AG09319 (cell line): ENCODE results near the gene LIN7B.

ENCODE experiments used
- DNase-seq: peaks from one replicate; pipeline ENCODE4 v3.0.0-alpha.2; 2010; ENCODE audit warnings: low read depth; ENCODE audit errors: extremely low read depth
- CTCF ChIP-seq: IDR thresholded peaks from 2 replicates; pipeline ENCODE4 v1.5.1; 2011; ENCODE audit warnings: low read depth, mild to moderate bottlenecking, inconsistent platforms, low read length, moderate library complexity

LIN7B gene

GRCh38 chr19:49129238-49129583 is 15.0 kb downstream of the LIN7B start:
- TF ChIP-seq CTCF = no peak
- DNase-seq = no peak

- no peak for TF ChIP-seq CTCF
- DNase-seq = no peak
These were observed 16.2 kb downstream of the LIN7B start for GRCh38 chr19:49130325-49130724.

DNA sequence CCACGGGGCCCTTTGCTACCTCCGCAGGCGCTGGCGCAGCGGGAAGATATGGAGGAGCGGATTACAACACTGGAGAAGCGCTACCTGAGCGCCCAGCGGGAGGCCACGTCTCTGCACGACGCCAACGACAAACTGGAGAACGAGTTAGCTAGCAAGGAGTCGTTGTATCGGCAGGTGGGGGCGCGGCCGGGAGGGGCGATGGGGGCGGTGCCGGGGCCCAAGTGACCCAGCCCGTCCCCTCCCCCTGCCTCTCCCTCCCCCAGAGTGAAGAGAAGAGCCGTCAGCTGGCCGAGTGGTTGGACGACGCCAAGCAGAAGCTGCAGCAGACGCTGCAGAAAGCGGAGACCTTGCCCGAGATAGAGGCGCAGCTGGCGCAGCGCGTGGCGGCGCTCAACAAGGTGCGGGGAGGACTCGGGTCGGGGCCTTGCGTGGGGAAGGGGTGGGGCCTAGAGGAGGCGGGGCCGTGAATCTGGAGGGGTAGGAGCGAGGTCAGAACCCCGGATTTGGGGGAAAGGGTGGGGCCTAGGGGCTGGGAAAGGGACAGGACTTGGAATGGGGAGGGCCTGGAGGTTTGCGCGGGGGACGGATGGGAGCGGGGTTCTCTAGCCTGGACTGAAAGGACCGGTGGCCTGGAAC is 18.9 kb downstream of the LIN7B start:
- TF ChIP-seq CTCF = no peak

DNA sequence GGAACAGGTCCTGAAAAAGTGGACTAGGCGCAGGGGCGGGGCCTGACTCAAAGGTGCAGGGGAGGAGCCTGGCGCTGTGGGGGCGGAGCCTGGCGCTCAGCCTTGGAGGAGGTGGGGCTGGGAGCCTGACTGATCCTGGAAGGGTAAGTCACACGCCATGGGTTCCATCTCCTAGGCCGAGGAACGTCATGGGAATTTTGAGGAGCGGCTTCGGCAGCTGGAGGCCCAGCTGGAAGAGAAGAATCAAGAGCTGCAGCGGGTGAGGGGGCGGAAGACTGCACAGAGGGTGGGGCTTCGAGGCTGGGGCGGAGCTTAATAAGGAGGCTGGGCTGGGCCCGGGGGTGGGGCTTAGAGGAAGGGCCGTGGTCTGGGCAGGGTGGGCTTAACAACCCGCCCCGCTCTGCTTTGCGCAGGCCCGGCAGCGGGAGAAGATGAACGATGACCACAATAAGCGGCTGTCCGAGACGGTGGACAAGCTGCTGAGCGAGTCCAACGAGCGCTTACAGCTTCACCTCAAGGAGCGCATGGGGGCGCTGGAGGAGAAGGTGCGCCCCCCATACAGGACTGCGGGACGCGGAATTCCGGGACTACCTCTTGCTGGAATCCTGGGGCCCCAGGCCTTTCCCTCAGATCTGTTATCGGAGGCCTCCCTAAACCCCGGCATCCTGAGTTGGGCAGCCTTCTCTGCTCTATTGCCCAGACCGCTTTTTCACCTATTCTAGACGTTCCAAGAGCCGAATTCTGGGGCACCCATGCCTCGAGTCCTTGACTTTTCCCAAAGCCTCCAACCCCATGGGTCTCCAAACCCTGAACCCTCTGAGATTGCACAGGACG is 19.7 kb downstream of the LIN7B start:
- TF ChIP-seq CTCF = no peak; the same call in 1 of the 2 replicates
- no peak for DNase-seq

More for the DNA sequence above, 18.9 kb downstream of the LIN7B start:
- no peak for DNase-seq

- TF ChIP-seq CTCF = no peak
- DNase-seq = no peak
These were observed 21.5 kb downstream of the LIN7B start for GRCh38 chr19:49135686-49136085.

DNA sequence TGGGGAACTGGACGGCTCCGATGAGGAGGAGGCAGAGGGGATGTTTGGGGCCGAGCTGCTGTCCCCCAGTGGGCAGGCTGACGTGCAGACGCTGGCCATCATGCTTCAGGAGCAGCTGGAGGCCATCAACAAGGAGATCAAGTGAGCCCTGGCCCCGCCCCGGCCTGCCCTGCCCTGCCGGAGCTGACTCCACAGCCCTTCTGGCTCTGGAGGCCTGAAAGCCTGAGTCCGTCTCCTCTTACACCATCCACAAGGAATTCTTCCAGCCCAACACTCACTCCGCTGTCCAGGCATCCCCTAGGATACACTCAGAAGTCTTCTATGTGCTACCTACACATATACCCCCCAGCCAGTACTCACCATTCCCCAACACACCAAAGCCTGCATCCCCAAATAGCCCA is 22.6 kb downstream of the LIN7B start:
- no peak for DNase-seq
- TF ChIP-seq CTCF = no peak

DNA sequence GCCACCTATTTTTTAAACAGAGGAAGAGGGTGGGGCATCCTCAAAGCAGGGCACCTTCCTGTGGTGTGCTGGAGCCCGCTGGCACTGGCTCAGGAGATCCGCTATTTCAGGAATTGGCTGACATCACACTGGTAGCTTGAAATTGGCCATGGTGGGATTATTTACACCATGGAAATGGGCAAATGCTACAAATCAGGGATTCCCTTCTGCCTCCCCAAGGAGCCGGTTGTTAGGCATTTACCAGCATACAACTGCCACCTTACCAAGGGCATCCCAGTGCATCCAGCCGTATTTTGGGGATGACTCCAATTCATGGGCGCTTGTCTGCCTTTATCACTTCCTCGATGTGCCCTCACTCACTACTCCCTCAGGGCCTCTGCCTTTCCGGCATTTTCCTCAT is 26.8 kb downstream of the LIN7B start:
- DNase-seq = no peak
- TF ChIP-seq CTCF = no peak
